Parathyroid adenoma (tissue), 2 donors: ENCODE results near the gene CCDC85B.

Source experiments
- H2AFZ ChIP-seq: fragments of 300-600 bp; sonication (generic); one replicate; pipeline ENCODE4 v1.7.0; 2017; ENCODE audit warnings: antibody characterized with exemption, mild to moderate bottlenecking
- H3K27ac ChIP-seq: fragments of 300-600 bp; sonication (generic); one replicate; pipeline ENCODE4 v1.7.0; 2017
- H3K27me3 ChIP-seq: fragments of 300-600 bp; sonication (generic); one replicate; pipeline ENCODE4 v1.7.0; 2017; ENCODE audit warnings: low read length; ENCODE audit not compliant: control insufficient read depth, insufficient read depth
- H3K36me3 ChIP-seq: fragments of 300-600 bp; sonication (generic); one replicate; pipeline ENCODE4 v1.7.0; 2017; ENCODE audit warnings: low read length; ENCODE audit not compliant: control insufficient read depth, insufficient read depth
- H3K4me1 ChIP-seq: fragments of 300-600 bp; sonication (generic); one replicate; pipeline ENCODE4 v1.7.0; 2017; ENCODE audit warnings: control low read depth
- H3K4me2 ChIP-seq: fragments of 300-600 bp; sonication (generic); one replicate; pipeline ENCODE4 v1.7.0; 2017; ENCODE audit warnings: low read length
- H3K4me3 ChIP-seq: fragments of 300-600 bp; sonication (generic); one replicate; pipeline ENCODE4 v1.7.0; 2017; ENCODE audit warnings: low read depth, low read length
- H3K79me2 ChIP-seq: fragments of 300-600 bp; sonication (generic); one replicate; pipeline ENCODE4 v1.7.0; 2017; ENCODE audit warnings: control low read depth
- H3K9ac ChIP-seq: fragments of 300-600 bp; sonication (generic); one replicate; pipeline ENCODE4 v1.7.0; 2017; ENCODE audit warnings: mild to moderate bottlenecking
- H3K9me3 ChIP-seq: fragments of 300-600 bp; sonication (generic); one replicate; pipeline ENCODE4 v1.7.0; 2017; ENCODE audit warnings: low read length; ENCODE audit not compliant: control insufficient read depth
- TF ChIP-seq, protein P1 (sequence below): fragments of 300-600 bp; sonication (generic); IDR thresholded peaks from one replicate; pipeline ENCODE4 v1.7.0; 2017; ENCODE audit warnings: antibody characterized with exemption, mild to moderate bottlenecking
- donor health status: primary hyperparathyroidism.

Gene CCDC85B

DNA sequence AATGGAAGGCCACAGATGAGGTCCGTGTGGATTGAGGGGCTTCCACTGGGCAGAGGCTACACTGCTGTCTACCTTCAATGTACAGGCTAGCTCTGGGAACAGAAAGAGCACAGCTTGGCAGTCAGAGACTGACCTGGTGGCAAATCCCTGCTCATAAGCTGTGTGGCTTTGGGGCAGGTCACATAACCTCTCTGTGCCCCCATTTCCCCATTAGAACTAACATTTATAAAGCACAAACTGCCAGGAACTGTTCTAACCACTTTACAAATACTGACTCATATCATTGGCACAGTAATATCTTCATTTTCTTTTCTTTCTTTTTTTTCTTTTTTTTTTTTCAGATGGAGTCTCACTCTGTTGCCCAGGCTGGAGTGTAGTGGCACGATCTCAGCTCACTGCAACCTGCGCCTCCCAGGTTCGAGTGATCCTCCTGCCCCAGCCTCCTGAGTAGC lies 6.6 kb downstream of the CCDC85B start:
- Histone ChIP-seq H3K27ac (no peak overlapping the region), H2AFZ (no peak overlapping the region), H3K27me3 (no peaks in the 10 kb centered on the region), H3K36me3 (no peaks in the 10 kb centered on the region), H3K4me2 (no peak overlapping the region), H3K79me2 (no peaks in the 10 kb centered on the region), H3K9ac (no peak overlapping the region), H3K4me1 (no peaks in the 10 kb centered on the region), H3K9me3 (no peaks in the 10 kb centered on the region), H3K4me3 (no peak overlapping the region)
- TF ChIP-seq, protein P1, sequence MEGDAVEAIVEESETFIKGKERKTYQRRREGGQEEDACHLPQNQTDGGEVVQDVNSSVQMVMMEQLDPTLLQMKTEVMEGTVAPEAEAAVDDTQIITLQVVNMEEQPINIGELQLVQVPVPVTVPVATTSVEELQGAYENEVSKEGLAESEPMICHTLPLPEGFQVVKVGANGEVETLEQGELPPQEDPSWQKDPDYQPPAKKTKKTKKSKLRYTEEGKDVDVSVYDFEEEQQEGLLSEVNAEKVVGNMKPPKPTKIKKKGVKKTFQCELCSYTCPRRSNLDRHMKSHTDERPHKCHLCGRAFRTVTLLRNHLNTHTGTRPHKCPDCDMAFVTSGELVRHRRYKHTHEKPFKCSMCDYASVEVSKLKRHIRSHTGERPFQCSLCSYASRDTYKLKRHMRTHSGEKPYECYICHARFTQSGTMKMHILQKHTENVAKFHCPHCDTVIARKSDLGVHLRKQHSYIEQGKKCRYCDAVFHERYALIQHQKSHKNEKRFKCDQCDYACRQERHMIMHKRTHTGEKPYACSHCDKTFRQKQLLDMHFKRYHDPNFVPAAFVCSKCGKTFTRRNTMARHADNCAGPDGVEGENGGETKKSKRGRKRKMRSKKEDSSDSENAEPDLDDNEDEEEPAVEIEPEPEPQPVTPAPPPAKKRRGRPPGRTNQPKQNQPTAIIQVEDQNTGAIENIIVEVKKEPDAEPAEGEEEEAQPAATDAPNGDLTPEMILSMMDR, result no peak

DNA sequence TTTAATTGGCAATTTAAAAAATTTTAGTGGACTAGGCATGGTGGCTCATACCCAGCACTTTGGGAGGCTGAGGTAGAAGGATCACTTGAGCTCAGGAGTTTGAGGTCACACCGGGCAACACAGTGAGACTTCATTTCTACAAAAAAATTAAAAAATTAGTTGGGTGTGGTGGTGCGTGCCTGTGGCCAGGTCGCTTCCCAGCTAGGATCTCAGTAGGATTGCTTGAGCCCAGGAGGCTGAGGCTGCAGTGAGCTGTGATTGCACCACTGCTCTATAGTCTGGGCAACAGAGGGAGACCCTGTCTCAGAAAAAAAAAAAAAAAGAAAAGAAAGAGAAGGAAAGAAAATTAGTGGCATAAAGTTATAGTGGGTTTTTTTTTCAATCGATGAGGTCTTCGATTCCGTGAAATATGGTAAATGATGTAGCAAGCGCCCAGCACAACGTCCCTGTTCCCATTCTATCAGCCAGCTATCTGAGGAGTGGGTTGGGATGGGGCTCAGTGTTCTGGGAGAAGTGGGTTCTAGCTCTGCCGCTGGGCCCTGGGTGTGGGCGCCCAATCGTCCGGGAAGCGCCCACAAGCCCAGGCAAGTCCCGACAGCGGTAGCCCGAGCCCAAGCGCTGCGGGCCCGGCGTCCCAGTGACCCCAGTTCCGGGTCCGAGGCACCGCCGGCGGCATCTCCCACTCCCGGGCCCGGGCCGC lies 8.3 kb downstream of the CCDC85B start:
- H2AFZ ChIP-seq, result peak overlapping the region; percentile 58
- H3K4me1 ChIP-seq, result no peaks in the 10 kb centered on the region
- H3K9me3 ChIP-seq, result no peaks in the 10 kb centered on the region
- H3K4me2 ChIP-seq, result no peak overlapping the region
- H3K36me3 ChIP-seq, result no peaks in the 10 kb centered on the region
- TF ChIP-seq, protein P1, result no peak
- no peak overlapping the region for H3K27ac ChIP-seq
- H3K79me2 ChIP-seq, result no peaks in the 10 kb centered on the region
- no peak overlapping the region for H3K4me3 ChIP-seq
- no peak overlapping the region for H3K9ac ChIP-seq
- H3K27me3 ChIP-seq, result no peaks in the 10 kb centered on the region

DNA sequence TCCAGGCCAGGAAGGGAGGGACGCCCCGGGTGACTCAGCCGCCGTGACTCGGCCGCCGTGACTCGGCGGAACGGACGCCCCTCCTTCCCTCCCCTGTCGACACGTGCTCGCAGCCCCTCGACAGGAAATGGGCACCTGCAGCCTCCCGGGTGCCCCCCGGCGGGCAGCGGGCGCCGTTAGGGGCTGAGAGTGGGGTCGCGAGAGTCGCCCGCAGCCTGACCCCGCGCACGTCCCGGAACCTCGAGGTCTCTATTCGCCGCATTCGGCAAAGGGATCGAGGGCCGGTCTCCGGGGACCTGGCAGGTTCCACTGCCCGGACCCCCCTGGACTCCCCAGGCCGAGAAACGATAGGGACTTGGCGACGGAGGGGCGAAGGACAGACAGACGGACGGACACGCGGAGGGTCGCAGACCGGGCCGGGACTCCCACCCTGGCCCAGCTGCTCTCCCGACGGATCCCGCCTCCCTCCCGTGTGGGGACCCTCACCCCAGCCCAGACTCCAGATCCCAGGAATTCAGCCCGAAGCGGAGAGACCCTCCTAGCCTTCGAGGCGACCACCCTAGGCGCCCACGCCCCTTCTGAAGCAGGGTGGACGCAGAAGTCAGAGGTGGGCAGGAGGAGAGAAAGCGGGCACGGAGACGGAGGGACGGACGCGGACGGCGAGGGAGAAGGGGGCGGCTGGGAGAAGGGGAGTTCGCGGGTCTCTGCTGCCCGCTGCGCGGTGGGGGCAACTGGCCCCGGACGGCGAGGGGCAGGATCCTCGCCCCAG lies 9.1 kb downstream of the CCDC85B start:
- TF ChIP-seq, protein P1, result no peak
- Histone ChIP-seq H3K4me1 (no peaks in the 10 kb centered on the region), H3K79me2 (no peaks in the 10 kb centered on the region), H3K9ac (no peak overlapping the region), H3K9me3 (no peaks in the 10 kb centered on the region), H3K4me3 (peak overlapping the region; percentile 31), H3K36me3 (no peaks in the 10 kb centered on the region), H3K27ac (no peak overlapping the region), H3K4me2 (peak overlapping the region; percentile 74), H3K27me3 (no peaks in the 10 kb centered on the region), H2AFZ (peak overlapping the region; percentile 58)

DNA sequence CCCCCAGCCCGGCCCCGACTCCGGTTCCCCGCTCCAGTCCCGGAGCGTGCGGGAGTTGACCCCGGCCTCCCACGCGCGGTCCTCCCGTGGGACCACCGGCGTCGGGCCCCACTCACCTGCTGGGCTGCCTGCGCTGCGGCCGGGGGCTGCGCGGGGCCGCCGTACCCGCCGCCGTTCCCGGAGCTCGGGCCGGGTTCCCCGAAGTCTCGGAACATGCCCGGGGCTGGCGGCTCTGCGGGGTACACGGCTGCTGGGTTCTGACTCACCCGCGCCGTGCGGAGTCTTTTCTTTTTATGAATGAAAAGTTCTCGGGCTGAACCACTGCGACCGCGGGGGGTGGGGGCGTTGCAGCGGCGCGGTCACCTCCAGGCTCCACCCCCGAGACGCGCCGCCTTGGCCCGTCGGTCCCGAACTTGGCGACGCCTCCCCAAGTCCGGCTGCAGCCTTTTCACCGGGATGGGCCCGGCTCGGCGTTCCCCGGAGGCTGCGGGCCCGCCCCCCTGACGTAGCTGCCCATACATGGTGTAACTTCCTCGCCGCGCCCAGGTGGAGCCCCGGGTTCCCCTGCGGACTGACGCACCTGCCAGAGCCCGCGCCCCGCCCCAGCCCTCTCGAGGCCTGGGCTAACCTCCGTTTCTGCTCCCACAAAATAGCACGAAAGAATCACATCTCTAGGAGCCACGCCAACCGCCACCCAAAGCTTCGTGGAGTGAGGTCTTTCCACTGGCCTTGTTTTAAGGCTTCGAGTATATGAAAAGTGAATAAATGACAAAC lies 9.8 kb downstream of the CCDC85B start, which contains the start of gene FOSL1:
Gene FOSL1, minus strand, starts transcription at position 264 of the 774 bp plus-strand sequence. Its CDS starts 49 bp downstream, at position 215.
- H3K4me1 ChIP-seq, result no peaks in the 10 kb centered on the region
- no peak within 1 kb of the TSS for H3K27ac ChIP-seq
- H3K27me3 ChIP-seq, result no peaks in the 10 kb centered on the region
- no peaks in the 10 kb centered on the region for H3K36me3 ChIP-seq
- no peak within 1 kb of the TSS for H3K9ac ChIP-seq
- H3K79me2 ChIP-seq, result no peaks in the 10 kb centered on the region
- peak within 1 kb of the TSS; percentile 74 for H3K4me2 ChIP-seq
- peak within 1 kb of the TSS; percentile 31 for H3K4me3 ChIP-seq
- peak within 1 kb of the TSS; percentile 58 for H2AFZ ChIP-seq
- H3K9me3 ChIP-seq, result no peaks in the 10 kb centered on the region
- TF ChIP-seq, protein P1, result no peak
